Measurements from ENCODE around the gene VDAC1.

- no peak for TF ChIP-seq USF2 (IDR thresholded peaks at IDR 0.05; ENCODE audit: borderline replicate concordance, low read depth, low read length)
- no peak for TF ChIP-seq EZH2 (IDR thresholded peaks at IDR 0.05; ENCODE audit: borderline replicate concordance, control insufficient read depth, low read depth, low read length)
- no peak for TF ChIP-seq SIN3A (IDR thresholded peaks at IDR 0.05; ENCODE audit: low read depth, low read length)
Measured at GRCh38 chr5:133936651-133937015, 68.1 kb downstream of the VDAC1 start.
